DND-41 (cell line): Measurements from ENCODE around the gene FOSL1.
A peak's percentile ranks its signal among the peaks of the same experiment; 100 is the strongest.

ENCODE experiments used
- ATAC-seq: fragments of 200-7000 bp; cut with Tn5 transposase; 3 replicates; pipeline ENCODE4 v1.9.1; 2021; ENCODE audit warnings: low read depth; ENCODE audit not compliant: insufficient read depth
- DNase-seq: peaks from one replicate; pipeline ENCODE4 v3.0.0-alpha.2; 2020
- H2AFZ ChIP-seq: 2 replicates; pipeline ENCODE4 v1.6.0; 2012; ENCODE audit warnings: low read depth, low read length
- H3K27ac ChIP-seq: 2 replicates; pipeline ENCODE4 v1.5.1; 2012; ENCODE audit warnings: low read length, inconsistent platforms
- H3K27me3 ChIP-seq: fragments of 200-600 bp; sonication (generic); 2 replicates; pipeline ENCODE4 v1.6.0; 2012; ENCODE audit warnings: low read length, mild to moderate bottlenecking, inconsistent platforms; ENCODE audit not compliant: insufficient read depth, poor library complexity
- H3K36me3 ChIP-seq: 2 replicates; pipeline ENCODE4 v1.5.1; 2012; ENCODE audit warnings: low read length, inconsistent platforms; ENCODE audit not compliant: insufficient read depth
- H3K4me1 ChIP-seq: 2 replicates; pipeline ENCODE4 v1.5.1; 2012; ENCODE audit warnings: mild to moderate bottlenecking, low read length; ENCODE audit not compliant: insufficient read depth
- H3K4me2 ChIP-seq: 2 replicates; pipeline ENCODE4 v1.6.0; 2012; ENCODE audit warnings: mild to moderate bottlenecking, moderate library complexity, low read length, inconsistent platforms; ENCODE audit not compliant: insufficient read depth
- H3K4me3 ChIP-seq, 2 experiments: fragments of 200-600 bp in 1 of 2; shearing (Covaris generic) in 1 of 2; 2 replicates each; pipeline ENCODE4 v1.5.1; 2012 to 2016; ENCODE audit warnings: inconsistent platforms in 2 of 2, low read length in 2 of 2, mild to moderate bottlenecking in 2 of 2, low read depth in 1 of 2, moderate library complexity in 1 of 2
- H3K79me2 ChIP-seq: 2 replicates; pipeline ENCODE4 v1.6.0; 2012; ENCODE audit warnings: low read length, inconsistent platforms; ENCODE audit not compliant: insufficient read depth
- H3K9ac ChIP-seq: 2 replicates; pipeline ENCODE4 v1.6.0; 2012; ENCODE audit warnings: low read depth, mild to moderate bottlenecking, inconsistent platforms, low read length, moderate library complexity
- H3K9me3 ChIP-seq: 2 replicates; pipeline ENCODE4 v1.5.1; 2012; ENCODE audit warnings: low read length, moderate library complexity, mild to moderate bottlenecking, inconsistent platforms; ENCODE audit not compliant: insufficient read depth, severe bottlenecking
- H4K20me1 ChIP-seq: 2 replicates; pipeline ENCODE4 v1.6.0; 2012; ENCODE audit warnings: low read length; ENCODE audit not compliant: insufficient read depth
- EZH2 ChIP-seq: IDR thresholded peaks from 3 replicates; pipeline ENCODE4 v1.6.1; 2012; ENCODE audit warnings: borderline replicate concordance, low read depth, mild to moderate bottlenecking, moderate library complexity, low read length, inconsistent platforms; ENCODE audit not compliant: severe bottlenecking
- TF ChIP-seq, protein P1 (sequence below): IDR thresholded peaks from 2 replicates; pipeline ENCODE4 v1.5.1; 2012; ENCODE audit warnings: borderline replicate concordance, low read length, moderate library complexity, mild to moderate bottlenecking; ENCODE audit not compliant: poor library complexity, severe bottlenecking; ENCODE audit errors: extremely low read depth

The FOSL1 gene

DNA sequence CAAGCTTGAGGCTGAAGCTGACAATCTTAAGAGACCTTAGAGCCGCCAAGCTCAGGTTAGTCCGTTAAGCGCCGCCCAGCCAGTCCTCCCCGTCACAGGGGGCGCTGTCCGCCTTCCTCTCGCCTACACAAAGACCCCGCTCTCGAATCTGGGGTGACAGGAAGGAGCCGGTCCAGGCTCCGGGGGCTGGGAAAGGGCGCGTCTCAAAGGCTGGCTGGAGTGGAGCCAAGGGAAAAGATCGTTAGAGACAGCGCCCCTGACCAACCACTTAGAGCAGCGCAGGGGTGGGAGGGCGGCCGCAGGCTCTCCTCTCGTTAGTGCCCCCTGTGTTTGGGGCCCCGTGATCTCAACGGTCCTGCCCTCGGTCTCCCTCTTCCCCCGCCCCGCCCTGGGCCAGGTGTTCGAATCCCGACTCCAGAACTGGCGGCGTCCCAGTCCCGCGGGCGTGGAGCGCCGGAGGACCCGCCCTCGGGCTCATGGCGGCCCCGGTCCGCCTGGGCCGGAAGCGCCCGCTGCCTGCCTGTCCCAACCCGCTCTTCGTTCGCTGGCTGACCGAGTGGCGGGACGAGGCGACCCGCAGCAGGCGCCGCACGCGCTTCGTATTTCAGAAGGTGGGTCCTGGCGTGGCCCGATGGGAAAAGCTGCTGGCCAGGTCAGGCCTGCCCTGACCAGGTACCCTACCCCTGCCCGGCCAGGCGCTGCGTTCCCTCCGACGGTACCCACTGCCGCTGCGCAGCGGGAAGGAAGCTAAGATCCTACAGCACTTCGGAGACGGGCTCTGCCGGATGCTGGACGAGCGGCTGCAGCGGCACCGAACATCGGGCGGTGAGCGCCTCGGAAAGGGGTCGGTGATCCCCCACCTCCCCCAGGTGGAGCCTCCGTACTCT is 39.7 kb downstream of the FOSL1 start, which contains the start of gene MUS81:
Gene MUS81 (plus strand): TSS at position 156 of the 887 bp plus-strand sequence. CDS start 321 bp downstream, at position 477.
- TF ChIP-seq, protein P1, sequence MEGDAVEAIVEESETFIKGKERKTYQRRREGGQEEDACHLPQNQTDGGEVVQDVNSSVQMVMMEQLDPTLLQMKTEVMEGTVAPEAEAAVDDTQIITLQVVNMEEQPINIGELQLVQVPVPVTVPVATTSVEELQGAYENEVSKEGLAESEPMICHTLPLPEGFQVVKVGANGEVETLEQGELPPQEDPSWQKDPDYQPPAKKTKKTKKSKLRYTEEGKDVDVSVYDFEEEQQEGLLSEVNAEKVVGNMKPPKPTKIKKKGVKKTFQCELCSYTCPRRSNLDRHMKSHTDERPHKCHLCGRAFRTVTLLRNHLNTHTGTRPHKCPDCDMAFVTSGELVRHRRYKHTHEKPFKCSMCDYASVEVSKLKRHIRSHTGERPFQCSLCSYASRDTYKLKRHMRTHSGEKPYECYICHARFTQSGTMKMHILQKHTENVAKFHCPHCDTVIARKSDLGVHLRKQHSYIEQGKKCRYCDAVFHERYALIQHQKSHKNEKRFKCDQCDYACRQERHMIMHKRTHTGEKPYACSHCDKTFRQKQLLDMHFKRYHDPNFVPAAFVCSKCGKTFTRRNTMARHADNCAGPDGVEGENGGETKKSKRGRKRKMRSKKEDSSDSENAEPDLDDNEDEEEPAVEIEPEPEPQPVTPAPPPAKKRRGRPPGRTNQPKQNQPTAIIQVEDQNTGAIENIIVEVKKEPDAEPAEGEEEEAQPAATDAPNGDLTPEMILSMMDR = peak; percentile 97
- TF ChIP-seq EZH2 = no peak
- Histone ChIP-seq H3K27ac (peak within 1 kb of the TSS; percentile 90), H3K36me3 (peaks cover 70% of the 10 kb centered on the region)

DNA sequence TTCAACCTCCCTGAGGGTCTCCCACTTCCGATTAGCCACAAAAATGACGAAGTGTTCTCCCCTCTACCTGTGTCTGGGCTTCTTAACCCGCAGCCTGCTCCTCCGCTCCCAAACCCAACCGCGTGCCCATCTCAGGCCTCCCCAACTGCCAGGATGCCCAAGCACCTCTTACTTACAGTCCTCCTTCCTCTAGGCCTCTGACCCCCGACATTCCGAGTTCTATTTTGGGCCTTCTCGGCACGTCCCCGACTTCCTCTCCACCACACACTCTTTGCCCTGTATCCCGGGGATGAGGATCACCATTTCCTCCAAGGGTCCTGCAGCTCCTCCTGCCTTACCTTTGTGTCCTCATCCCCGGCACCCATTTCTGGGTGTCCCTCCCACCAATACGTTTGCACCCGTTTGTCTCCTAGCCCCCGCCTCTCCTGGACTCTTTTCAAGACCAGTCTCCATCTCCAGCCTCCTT is 40.3 kb downstream of the FOSL1 start:
- Histone ChIP-seq H4K20me1 (peaks cover 59% of the 10 kb centered on the region), H3K4me3 (peak overlapping the region; percentile 72 to 79; a peak in 3 of 4 replicates), H3K4me2 (peak overlapping the region; percentile 81), H3K36me3 (peaks cover 70% of the 10 kb centered on the region), H3K27ac (peak overlapping the region; percentile 90), H3K79me2 (peaks cover 65% of the 10 kb centered on the region), H2AFZ (peak overlapping the region; percentile 67), H3K9ac (peak overlapping the region; percentile 79), H3K4me1 (peaks cover 64% of the 10 kb centered on the region), H3K27me3 (no peaks in the 10 kb centered on the region), H3K9me3 (no peaks in the 10 kb centered on the region)
- TF ChIP-seq, protein P1 = no peak
- no peak for TF ChIP-seq EZH2
- ATAC-seq (no peak), DNase-seq (no peak)

More for the DNA sequence above, 39.7 kb downstream of the FOSL1 start, which contains the start of gene MUS81:
- DNase-seq = peak; percentile 97
- no peaks in the 10 kb centered on the region for H3K9me3 ChIP-seq
- H3K4me1 ChIP-seq = peaks cover 60% of the 10 kb centered on the region
- peak within 1 kb of the TSS; percentile 71 for H2AFZ ChIP-seq
- peaks cover 59% of the 10 kb centered on the region for H4K20me1 ChIP-seq
- peak within 1 kb of the TSS; percentile 81 for H3K4me2 ChIP-seq
- no peaks in the 10 kb centered on the region for H3K27me3 ChIP-seq
- H3K4me3 ChIP-seq = peak within 1 kb of the TSS; percentile 72 to 79
- peak within 1 kb of the TSS; percentile 86 for H3K9ac ChIP-seq
- H3K79me2 ChIP-seq = peaks cover 58% of the 10 kb centered on the region
- ATAC-seq = peak; percentile 51

DNA sequence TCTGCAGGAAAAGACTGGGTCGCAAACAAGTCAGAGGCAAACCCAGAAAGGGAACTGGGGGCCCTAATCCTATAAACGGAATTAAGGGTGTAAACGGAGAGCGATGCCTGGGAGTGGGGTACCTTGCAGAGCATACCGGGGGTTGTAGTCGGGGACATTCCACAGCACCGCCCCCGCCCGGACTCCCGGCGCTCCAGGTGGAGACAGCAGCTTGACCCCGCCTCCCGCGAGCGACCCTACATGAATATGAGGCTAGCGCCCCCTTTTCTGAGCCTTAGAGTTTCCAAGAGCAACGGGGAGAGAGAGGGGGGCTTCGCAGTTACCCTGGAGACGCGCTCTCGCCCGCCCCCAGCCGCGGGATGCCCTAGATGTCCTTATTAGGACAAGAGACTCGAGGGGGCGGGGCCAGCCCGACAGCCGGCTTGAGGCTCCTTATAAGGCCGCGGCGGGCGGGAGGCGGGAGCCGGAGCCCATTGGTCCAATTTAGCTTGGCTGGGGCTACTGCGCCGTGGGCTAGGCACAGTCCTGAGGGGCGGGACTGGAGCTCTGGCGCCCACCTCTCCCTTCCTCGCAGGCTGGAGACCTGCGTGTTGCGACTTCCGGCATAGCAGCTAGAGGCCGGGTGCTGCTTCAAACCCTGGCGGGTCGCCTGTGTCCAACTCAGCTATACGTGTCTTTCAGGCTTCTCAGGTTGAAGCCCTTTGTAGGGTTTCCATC is 40.9 kb downstream of the FOSL1 start:
- ATAC-seq (peak; percentile 76), DNase-seq (no peak)
- H3K27me3 ChIP-seq = no peaks in the 10 kb centered on the region
- peak overlapping the region; percentile 72 to 79; a peak in 3 of 4 replicates for H3K4me3 ChIP-seq
- TF ChIP-seq EZH2 = no peak
- TF ChIP-seq, protein P1 = peak; percentile 47
- peak overlapping the region; percentile 81 for H3K4me2 ChIP-seq
- no peaks in the 10 kb centered on the region for H3K9me3 ChIP-seq
- peaks cover 59% of the 10 kb centered on the region for H4K20me1 ChIP-seq
- H3K4me1 ChIP-seq = peaks cover 64% of the 10 kb centered on the region
- H3K9ac ChIP-seq = peak overlapping the region; percentile 86
- peak overlapping the region; percentile 90 for H3K27ac ChIP-seq
- H3K36me3 ChIP-seq = peaks cover 70% of the 10 kb centered on the region
- H3K79me2 ChIP-seq = peaks cover 71% of the 10 kb centered on the region
- H2AFZ ChIP-seq = peak overlapping the region; percentile 76
